ENCODE measurements around the gene VPS33B.

GRCh38 chr15:91031796-91032195 is 9.4 kb upstream of the VPS33B start:
- TF ChIP-seq CTCF (conservative IDR thresholded peaks at IDR 0.05; ENCODE audit: low read length): no peak
- no peak for TF ChIP-seq EZH2phosphoT487 (IDR thresholded peaks at IDR 0.05; ENCODE audit: borderline replicate concordance)

Data from Loucy (cell line).